Measurements from ENCODE around the gene NOTCH2.
"Not testable (repeated sequence)": the region's sequence is repeated elsewhere in the genome, so short reads cannot be mapped to it uniquely, and the experiment has no call there.

- TF ChIP-seq CTCF, POLR2A (IDR thresholded peaks at IDR 0.05): not testable (repeated sequence)
Observed at GRCh38 chr1:120032253-120032652, 37.2 kb downstream of the NOTCH2 start.

All from esophagus squamous epithelium (tissue), 4 donors.